Measurements from ENCODE around the gene ERCC2.
"Not testable (repeated sequence)": the region's sequence is repeated elsewhere in the genome, so short reads cannot be mapped to it uniquely, and the experiment has no call there.

ERCC2 gene

DNA sequence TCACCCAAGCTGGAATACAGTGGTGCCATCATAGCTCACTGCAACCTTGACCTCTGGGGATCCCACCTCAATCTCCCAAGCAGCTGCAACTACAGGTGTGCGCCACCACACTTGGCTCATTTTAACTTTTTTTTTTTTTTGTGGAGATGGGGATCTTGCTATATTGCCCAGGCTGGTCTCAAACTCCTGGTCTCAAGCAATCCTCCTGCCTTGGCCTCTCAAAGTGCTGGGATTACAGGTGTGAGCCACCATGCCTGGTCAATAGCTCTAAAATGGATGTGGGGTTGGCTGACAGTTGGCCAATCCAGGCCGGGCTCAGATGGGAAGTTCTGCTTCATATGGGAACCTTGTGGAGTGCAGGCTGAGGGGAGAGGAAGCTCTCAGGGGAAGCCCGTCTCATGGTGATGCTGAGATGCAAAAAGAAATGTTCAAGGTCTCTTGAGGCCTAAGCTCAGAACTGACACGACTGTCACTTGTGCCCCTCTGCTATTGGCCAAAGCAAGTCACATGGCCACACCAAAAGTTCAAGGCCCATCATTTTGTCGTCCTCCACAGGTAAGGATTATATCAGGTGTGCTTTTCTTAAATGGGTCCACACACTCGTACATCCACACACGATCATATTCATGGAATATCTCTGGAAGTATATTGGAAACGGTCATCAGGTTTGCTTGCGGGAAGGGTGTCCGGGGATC lies 36.6 kb downstream of the ERCC2 start:
- H3K27ac ChIP-seq (ENCODE audit: low read depth, low read length) = no peak overlapping the region
- H3K4me3 ChIP-seq (ENCODE audit: low read length) = no peak overlapping the region
- H3K27me3 ChIP-seq (ENCODE audit: control insufficient read depth, insufficient read depth, low read length) = no peaks in the 10 kb centered on the region
- H3K36me3 ChIP-seq (ENCODE audit: control insufficient read depth, insufficient read depth, low read length) = no peaks in the 10 kb centered on the region
- H3K9ac ChIP-seq (ENCODE audit: low read length) = no peak overlapping the region
- no peaks in the 10 kb centered on the region for H3K4me1 ChIP-seq (ENCODE audit: control insufficient read depth, insufficient read depth, low read length)

DNA sequence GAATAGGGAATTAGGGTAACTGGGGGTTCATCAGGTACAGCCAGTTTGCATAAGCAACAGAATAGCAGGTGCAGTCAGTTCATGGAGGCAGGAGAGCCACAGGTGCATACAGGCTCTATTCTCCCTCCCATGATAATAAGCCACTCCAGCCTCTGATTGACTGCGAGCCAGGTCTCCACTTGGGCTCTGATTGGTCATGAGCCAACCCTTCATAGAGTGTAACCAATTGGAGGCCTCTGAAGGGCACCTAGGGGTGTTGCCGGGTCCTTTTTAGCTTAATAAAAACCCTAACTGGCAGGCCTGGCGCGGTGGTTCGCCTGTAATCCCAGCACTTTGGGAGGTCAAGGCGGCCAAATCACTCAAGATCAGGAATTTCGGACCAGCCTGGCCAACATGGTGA lies 39.0 kb downstream of the ERCC2 start:
- Histone ChIP-seq H3K4me3 (ENCODE audit: low read length) (no peak overlapping the region), H3K4me1 (ENCODE audit: control insufficient read depth, insufficient read depth, low read length) (peaks cover 1% of the 10 kb centered on the region), H3K27ac (ENCODE audit: low read depth, low read length) (no peak overlapping the region), H3K36me3 (ENCODE audit: control insufficient read depth, insufficient read depth, low read length) (no peaks in the 10 kb centered on the region), H3K9ac (ENCODE audit: low read length) (no peak overlapping the region), H3K27me3 (ENCODE audit: control insufficient read depth, insufficient read depth, low read length) (no peaks in the 10 kb centered on the region)

DNA sequence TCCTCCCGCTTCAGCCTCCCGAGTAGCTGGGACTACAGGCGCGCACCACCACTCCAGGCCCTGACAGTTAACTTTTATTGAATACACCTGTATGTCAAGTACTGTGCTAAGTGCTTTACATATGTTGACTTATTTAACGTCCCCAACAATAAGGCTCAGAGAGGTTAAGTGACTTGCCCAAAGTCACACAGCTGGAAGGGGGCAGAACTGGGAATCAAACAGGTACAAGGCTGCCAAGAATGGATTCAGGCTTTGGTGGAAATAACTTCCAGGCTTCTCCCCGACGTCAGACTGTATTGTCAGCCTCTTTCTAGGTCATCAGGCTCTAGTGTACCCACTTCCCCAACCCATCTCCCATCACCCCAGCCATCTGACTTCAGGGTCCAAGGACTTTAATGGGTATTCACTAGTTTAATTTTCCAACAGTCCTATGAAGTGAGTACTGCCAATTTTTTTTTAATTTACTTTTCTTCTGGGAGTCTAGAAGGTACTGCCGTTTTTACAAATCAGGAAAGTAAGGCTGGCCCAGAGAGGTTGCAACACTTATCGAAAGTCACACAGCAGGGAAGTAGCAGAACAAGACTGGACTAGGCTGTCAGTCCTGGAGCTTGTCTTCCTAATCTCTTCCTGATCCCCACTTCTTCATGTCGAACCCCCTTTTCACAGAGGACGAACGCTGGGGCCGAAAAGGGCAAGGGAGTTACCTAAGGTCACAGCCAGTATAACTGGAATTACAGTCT lies 42.8 kb downstream of the ERCC2 start:
- Histone ChIP-seq H3K9ac (ENCODE audit: low read length) (no peak overlapping the region), H3K27me3 (ENCODE audit: control insufficient read depth, insufficient read depth, low read length) (peaks cover 3% of the 10 kb centered on the region), H3K4me3 (ENCODE audit: low read length) (no peak overlapping the region), H3K4me1 (ENCODE audit: control insufficient read depth, insufficient read depth, low read length) (peaks cover 5% of the 10 kb centered on the region), H3K36me3 (ENCODE audit: control insufficient read depth, insufficient read depth, low read length) (no peaks in the 10 kb centered on the region), H3K27ac (ENCODE audit: low read depth, low read length) (no peak overlapping the region)

DNA sequence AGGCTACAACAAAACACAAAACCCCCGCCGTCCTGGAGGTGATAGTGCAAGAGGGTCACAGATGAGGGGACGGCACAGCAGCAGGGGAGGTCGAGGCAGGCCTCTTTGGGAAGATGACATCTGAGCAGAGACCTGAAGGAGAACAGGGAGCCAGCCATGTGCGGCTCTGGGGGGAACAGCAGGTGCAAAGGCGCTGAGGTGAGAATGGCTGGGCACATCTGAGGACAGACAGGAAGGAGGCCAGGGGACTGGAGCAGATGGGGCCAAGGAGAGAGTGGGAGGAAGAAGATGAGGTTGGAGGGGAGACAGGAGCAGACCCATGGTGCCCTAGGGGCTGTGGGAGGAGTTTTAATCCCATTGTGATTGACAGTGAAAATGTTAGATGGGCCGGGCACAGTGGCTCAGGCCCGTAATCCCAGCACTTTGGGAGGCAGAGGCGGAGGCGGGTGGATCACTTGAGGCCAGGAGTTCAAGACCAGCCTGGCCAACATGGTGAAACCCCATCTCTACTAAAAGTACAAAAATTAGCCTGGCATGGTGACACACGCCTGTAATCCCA lies 45.9 kb downstream of the ERCC2 start:
- H3K36me3 ChIP-seq (ENCODE audit: control insufficient read depth, insufficient read depth, low read length) = no peaks in the 10 kb centered on the region
- H3K4me1 ChIP-seq (ENCODE audit: control insufficient read depth, insufficient read depth, low read length) = peaks cover 8% of the 10 kb centered on the region
- H3K27me3 ChIP-seq (ENCODE audit: control insufficient read depth, insufficient read depth, low read length) = peaks cover 3% of the 10 kb centered on the region
- H3K27ac ChIP-seq (ENCODE audit: low read depth, low read length) = peak overlapping the region; percentile 79
- H3K4me3 ChIP-seq (ENCODE audit: low read length) = peak overlapping the region; percentile 1
- H3K9ac ChIP-seq (ENCODE audit: low read length) = no peak overlapping the region

DNA sequence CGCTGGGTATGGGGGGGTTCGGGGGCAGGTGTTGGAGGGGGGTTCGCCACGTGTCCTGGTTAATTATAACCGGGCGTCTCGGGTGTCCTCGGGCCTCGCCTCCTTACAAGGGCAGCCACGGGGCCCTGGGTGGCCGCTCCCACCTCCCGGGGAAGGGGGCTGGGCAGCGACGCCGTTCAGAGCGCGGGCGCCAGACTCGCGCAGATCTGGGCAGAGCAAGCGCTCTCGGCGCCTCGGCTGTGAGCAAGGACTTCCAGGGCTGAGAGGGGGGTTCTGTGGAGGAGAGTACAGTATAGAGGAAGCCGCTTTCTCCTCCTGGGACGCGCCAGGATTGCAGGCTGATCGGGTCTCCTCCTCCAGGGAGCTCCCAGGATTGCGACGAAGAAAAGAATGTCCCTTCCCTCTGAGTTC lies 46.7 kb downstream of the ERCC2 start:
- Histone ChIP-seq H3K4me3 (ENCODE audit: low read length) (peak overlapping the region; percentile 42), H3K4me1 (ENCODE audit: control insufficient read depth, insufficient read depth, low read length) (peaks cover 8% of the 10 kb centered on the region), H3K36me3 (ENCODE audit: control insufficient read depth, insufficient read depth, low read length) (no peaks in the 10 kb centered on the region), H3K9ac (ENCODE audit: low read length) (peak overlapping the region; percentile 5), H3K27me3 (ENCODE audit: control insufficient read depth, insufficient read depth, low read length) (peaks cover 3% of the 10 kb centered on the region), H3K27ac (ENCODE audit: low read depth, low read length) (peak overlapping the region; percentile 79)

DNA sequence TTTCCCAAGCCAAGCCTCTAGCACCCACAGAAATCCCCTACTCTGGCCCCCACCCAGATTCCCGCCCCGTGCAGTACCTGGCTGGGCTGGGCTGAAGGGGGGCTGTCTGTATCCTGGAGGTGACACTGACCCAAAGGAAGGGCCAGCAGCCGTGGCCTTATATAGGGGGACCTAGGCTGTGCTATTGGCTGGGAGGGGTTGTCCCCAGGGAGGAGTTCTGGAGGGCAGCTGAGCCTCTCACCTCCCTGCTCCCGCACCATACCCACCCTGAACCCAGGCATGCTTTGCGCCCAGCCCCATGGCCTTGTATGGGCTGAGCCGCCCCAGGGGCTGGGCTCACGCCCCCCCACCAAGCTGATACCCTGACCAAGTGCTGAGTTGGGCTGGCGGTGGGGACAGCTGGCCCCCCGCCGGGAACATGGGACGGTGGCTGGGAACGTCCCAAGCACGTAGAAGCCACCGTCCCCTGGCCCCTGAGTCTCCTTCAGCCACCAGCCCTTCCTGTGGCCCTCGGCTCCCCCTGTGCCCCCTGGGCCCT lies 47.6 kb downstream of the ERCC2 start, which contains the start of gene CKM:
Gene CKM (minus strand): TSS at position 132 of the 538 bp plus-strand sequence. CDS start 3,162 bp downstream, outside the sequence.
- Histone ChIP-seq H3K27ac (ENCODE audit: low read depth, low read length) (peak within 1 kb of the TSS; percentile 79), H3K4me1 (ENCODE audit: control insufficient read depth, insufficient read depth, low read length) (peaks cover 8% of the 10 kb centered on the region), H3K36me3 (ENCODE audit: control insufficient read depth, insufficient read depth, low read length) (no peaks in the 10 kb centered on the region), H3K9ac (ENCODE audit: low read length) (peak within 1 kb of the TSS; percentile 30), H3K4me3 (ENCODE audit: low read length) (peak within 1 kb of the TSS; percentile 42), H3K27me3 (ENCODE audit: control insufficient read depth, insufficient read depth, low read length) (peaks cover 3% of the 10 kb centered on the region)

DNA sequence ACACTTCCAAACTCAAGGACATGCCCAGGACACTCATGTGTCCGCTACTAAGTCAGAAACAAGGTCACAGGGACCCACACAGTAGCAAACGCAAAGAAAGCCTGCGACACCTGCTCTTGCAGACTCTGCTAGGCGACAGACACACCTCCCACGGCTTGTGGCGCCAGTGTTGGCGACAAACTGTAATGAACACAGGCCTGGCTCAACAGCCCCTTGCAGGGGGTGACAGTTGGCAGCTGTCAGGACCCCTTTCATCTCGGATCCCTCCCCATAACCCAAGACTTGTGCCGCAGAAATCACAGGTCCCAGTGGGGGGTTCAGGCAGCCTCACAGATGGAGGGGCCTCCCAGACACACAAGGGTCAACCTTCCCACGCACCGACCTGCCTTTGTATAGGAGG lies 48.1 kb downstream of the ERCC2 start:
- Histone ChIP-seq H3K27me3 (ENCODE audit: control insufficient read depth, insufficient read depth, low read length) (peaks cover 3% of the 10 kb centered on the region), H3K27ac (ENCODE audit: low read depth, low read length) (peak overlapping the region; percentile 79), H3K4me1 (ENCODE audit: control insufficient read depth, insufficient read depth, low read length) (peaks cover 8% of the 10 kb centered on the region), H3K36me3 (ENCODE audit: control insufficient read depth, insufficient read depth, low read length) (no peaks in the 10 kb centered on the region), H3K4me3 (ENCODE audit: low read length) (no peak overlapping the region), H3K9ac (ENCODE audit: low read length) (peak overlapping the region; percentile 30)

DNA sequence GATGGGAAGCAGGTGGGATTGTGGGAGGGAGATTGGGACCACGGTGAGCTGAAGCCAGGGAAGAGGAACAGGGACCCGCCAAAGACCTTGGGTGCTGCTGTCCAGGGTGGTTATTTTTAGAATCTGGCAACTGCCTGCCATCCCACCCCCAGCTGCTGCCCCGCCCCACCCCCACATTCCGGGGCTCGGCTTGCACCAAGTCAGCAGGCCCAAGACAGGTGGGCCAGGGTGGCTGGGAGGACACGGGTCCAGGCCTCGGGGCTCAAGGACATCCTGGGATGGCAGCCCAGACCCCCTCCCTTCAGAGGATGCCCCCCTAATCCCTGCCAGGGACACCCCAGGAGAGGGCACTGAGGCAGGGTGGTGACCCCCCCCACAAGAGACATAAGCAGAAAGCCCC lies 48.5 kb downstream of the ERCC2 start:
- Histone ChIP-seq H3K27ac (ENCODE audit: low read depth, low read length) (no peak overlapping the region), H3K4me3 (ENCODE audit: low read length) (no peak overlapping the region), H3K27me3 (ENCODE audit: control insufficient read depth, insufficient read depth, low read length) (peaks cover 3% of the 10 kb centered on the region), H3K4me1 (ENCODE audit: control insufficient read depth, insufficient read depth, low read length) (peaks cover 8% of the 10 kb centered on the region), H3K9ac (ENCODE audit: low read length) (no peak overlapping the region), H3K36me3 (ENCODE audit: control insufficient read depth, insufficient read depth, low read length) (no peaks in the 10 kb centered on the region)

DNA sequence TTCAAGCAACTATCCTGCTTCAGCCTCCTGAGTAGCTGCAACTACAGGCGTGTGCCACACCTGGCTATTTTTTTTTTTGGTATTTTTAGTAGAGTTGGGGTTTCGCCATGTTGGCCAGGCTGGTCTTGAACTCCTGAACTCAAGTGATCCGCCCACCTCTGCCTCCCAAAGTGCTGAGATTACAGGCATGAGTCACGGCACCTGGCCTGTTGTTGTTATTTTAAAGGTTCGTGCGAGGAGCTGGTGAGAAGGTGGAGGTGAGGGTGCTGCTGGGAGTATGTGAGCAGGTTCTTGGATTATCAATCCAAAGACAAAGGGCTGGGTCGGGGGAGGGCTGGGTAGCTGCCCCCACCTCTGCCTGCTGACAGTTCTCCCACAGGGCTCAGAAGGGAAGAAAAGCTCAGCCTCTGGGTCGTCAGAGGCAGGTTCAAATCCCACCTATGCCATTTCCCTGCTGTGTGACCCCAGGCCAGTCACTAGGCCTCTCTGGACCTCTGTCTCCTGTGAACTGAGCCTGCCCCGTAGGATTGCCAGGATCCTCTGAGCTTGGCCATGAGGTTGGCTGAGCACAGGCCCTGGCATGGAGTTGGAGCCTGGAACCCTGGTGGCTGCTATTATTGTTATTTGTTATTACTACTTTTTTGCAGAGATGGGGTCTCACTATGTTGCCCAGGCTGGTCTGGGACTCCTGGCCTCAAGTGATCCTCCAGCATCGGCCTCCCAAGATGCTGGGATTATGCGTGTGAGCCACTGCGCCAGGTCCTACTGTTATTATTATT lies 49.2 kb downstream of the ERCC2 start:
- Histone ChIP-seq H3K4me1 (ENCODE audit: control insufficient read depth, insufficient read depth, low read length) (peaks cover 6% of the 10 kb centered on the region), H3K4me3 (ENCODE audit: low read length) (no peak overlapping the region), H3K9ac (ENCODE audit: low read length) (no peak overlapping the region), H3K27ac (ENCODE audit: low read depth, low read length) (no peak overlapping the region), H3K27me3 (ENCODE audit: control insufficient read depth, insufficient read depth, low read length) (peaks cover 3% of the 10 kb centered on the region), H3K36me3 (ENCODE audit: control insufficient read depth, insufficient read depth, low read length) (no peaks in the 10 kb centered on the region)

DNA sequence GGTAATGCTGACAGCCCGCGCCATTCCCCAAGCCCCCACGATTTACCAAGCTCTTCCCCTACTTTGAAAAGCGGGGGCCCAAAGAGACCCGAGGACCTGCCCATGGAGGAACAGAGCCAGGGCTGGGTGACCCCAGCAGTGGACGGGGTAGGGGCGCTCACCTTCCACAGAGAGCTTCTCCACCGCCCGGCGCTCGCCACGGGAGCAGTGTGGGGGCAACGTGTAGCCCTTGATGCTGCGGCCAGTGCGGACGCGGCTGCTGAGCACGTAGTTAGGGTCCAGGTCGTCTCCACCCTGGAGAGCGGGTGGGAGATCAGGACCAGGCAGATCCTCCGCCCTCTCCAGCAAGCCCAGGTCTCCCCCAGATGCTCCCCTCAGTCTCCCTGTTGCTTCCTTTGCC lies 55.1 kb downstream of the ERCC2 start:
- no peaks in the 10 kb centered on the region for H3K27me3 ChIP-seq (ENCODE audit: control insufficient read depth, insufficient read depth, low read length)
- no peaks in the 10 kb centered on the region for H3K36me3 ChIP-seq (ENCODE audit: control insufficient read depth, insufficient read depth, low read length)
- H3K27ac ChIP-seq (ENCODE audit: low read depth, low read length) = no peak overlapping the region
- no peaks in the 10 kb centered on the region for H3K4me1 ChIP-seq (ENCODE audit: control insufficient read depth, insufficient read depth, low read length)
- no peak overlapping the region for H3K9ac ChIP-seq (ENCODE audit: low read length)
- H3K4me3 ChIP-seq (ENCODE audit: low read length) = no peak overlapping the region

DNA sequence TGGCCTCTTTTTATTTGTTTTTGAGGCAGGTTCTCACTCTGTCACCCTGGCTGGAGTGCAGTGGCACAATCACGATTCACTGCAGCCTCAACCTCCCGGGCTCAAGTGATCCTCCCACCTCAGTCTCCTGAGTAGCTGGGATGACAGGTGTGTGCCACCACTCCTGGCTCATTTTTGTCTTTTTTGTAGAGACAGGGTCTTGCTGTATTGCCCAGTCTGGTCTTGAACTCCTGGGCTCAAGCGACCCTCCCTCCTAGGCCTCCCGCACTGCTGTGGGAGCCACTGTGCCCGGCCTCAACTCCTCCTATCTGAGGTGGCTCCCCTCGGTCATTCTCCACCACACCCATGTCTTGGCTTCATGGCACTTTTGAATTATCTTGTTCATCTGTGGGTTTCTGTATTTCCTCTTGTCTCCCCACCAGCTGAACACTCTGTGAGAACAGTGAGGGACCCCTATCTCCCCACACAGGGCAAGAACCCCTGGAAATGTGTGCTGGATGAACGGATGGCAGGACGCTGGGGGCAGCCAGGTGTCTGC lies 55.6 kb downstream of the ERCC2 start:
- H3K4me3 ChIP-seq (ENCODE audit: low read length) = no peak overlapping the region
- no peaks in the 10 kb centered on the region for H3K27me3 ChIP-seq (ENCODE audit: control insufficient read depth, insufficient read depth, low read length)
- no peak overlapping the region for H3K27ac ChIP-seq (ENCODE audit: low read depth, low read length)
- H3K36me3 ChIP-seq (ENCODE audit: control insufficient read depth, insufficient read depth, low read length) = no peaks in the 10 kb centered on the region
- H3K9ac ChIP-seq (ENCODE audit: low read length) = no peak overlapping the region
- H3K4me1 ChIP-seq (ENCODE audit: control insufficient read depth, insufficient read depth, low read length) = no peaks in the 10 kb centered on the region

DNA sequence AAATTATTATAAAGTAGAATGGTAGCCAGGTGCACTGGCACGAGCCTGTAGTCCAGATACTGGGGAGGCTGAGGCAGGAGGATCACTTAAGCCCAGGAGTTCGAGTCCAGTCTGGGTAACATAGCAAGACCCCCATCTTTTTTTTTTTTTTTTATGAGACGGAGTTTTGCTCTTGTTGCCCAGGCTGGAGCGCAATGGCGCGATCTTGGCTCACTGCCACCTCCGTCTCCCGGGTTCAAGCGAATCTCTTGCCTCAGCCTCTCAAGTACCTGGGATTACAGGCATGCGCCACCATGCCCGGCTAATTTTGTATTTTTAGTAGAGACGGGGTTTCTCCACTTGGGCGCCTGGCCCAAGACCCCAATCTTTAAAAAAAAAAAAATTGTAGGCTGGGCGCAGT lies 58.1 kb downstream of the ERCC2 start:
- H3K27me3 ChIP-seq (ENCODE audit: control insufficient read depth, insufficient read depth, low read length); H3K4me1 ChIP-seq (ENCODE audit: control insufficient read depth, insufficient read depth, low read length); H3K27ac ChIP-seq (ENCODE audit: low read depth, low read length); H3K4me3 ChIP-seq (ENCODE audit: low read length); H3K9ac ChIP-seq (ENCODE audit: low read length); H3K36me3 ChIP-seq (ENCODE audit: control insufficient read depth, insufficient read depth, low read length): not testable (repeated sequence)
